ES-I3 (cell line): ENCODE measurements around the gene INMT.
"Not testable (repeated sequence)": the region's sequence is repeated elsewhere in the genome, so short reads cannot be mapped to it uniquely, and the experiment has no call there.

Experiments used
- H3K36me3 ChIP-seq: 2 replicates; pipeline ENCODE4 v1.6.1; 2013; ENCODE audit warnings: mild to moderate bottlenecking, low read length, control low read depth, moderate library complexity; ENCODE audit not compliant: insufficient read depth
- H3K4me1 ChIP-seq: 2 replicates; pipeline ENCODE4 v1.6.1; 2013; ENCODE audit warnings: mild to moderate bottlenecking, control low read depth, low read length; ENCODE audit not compliant: insufficient read depth
- H3K9ac ChIP-seq: 2 replicates; pipeline ENCODE4 v1.6.1; 2013; ENCODE audit warnings: low read depth, mild to moderate bottlenecking, low read length, moderate library complexity
- H3K9me3 ChIP-seq: 2 replicates; pipeline ENCODE4 v1.6.1; 2013; ENCODE audit warnings: mild to moderate bottlenecking, low read length, moderate library complexity; ENCODE audit not compliant: control insufficient read depth, insufficient read depth

Gene INMT

DNA sequence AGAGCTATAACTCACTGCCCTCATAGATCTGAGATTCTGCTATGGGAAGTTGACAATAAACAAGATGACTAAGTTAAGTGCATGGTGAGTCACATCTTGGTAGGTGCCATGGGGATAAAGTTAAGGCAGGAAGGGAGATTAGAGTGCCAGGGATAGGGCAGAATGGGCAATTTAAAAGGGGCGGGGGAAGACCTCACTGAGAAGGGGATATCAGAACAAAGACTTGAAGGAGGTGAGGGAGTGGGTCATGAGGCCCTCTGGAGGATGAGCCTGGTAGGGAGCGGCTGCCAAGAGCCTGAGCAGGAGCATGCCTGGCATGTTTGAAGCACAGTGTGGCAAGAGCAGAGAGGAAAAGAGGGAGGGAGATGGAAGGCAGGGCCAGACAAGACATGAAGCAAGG is 34.8 kb upstream of the INMT start:
- no peaks in the 10 kb centered on the region for H3K4me1 ChIP-seq
- peaks cover 7% of the 10 kb centered on the region; the same call in 1 of the 2 replicates for H3K9me3 ChIP-seq
- H3K9ac ChIP-seq: no peak overlapping the region
- H3K36me3 ChIP-seq: no peaks in the 10 kb centered on the region

DNA sequence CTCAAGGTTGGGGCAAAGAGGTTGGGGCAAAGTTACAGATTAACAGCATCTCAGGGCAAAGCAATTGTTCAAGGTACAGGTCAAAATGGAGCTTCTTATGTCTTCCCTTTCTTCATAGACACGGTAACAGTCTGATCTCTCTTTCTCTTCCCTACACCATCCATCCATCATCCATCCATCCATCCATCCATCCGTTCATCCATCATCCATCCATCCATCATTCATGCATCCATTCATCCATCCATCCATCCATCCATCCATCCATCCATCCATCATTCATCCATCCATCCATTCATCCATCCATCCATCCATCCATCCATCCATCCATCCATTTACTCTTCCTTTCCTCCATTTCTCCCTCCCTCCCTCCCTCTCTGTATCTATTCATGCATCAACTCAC is 32.5 kb upstream of the INMT start:
- H3K36me3 ChIP-seq, H3K9ac ChIP-seq, H3K4me1 ChIP-seq, H3K9me3 ChIP-seq: not testable (repeated sequence)

DNA sequence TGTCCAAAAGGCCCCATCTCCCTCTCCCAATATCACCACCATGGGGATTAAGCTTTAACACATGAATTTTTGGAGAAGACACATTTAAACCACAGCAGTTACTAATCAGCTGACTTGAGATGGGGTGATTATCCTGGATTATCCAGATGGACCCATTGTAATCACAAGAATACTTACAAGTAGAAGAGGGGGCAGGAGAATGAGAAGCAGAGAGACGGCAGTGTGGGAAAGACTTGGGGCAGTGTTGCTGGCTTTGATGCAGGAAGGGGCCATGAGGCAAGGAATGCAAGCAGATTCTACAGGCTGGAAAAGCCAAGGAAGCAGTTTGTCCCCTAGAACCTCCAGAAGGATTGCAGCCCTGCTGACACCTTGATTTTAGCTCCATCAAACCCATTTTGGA is 30.7 kb upstream of the INMT start:
- no peaks in the 10 kb centered on the region for H3K4me1 ChIP-seq
- H3K9ac ChIP-seq: no peak overlapping the region
- H3K36me3 ChIP-seq: no peaks in the 10 kb centered on the region
- H3K9me3 ChIP-seq: peaks cover 7% of the 10 kb centered on the region; the same call in 1 of the 2 replicates

DNA sequence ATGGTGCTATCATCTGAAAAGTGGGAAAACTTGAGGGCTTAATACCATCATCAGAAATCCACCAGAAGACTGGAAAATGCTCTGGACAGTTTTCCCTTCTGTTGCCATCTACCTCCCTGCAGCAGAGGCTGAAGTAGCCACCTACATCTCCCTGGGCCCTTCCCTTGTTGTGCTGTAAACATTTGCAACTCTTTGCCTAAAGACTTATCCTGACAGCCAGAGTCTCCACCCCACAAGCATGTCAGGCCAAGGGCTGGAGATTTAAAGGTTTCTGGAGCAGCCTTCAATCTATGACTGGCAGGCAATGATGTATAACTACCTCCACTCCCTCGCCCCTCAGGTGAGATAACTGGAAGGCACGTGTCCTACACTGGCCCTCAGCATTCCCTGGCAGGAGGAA is 29.7 kb upstream of the INMT start:
- Histone ChIP-seq H3K36me3 (no peaks in the 10 kb centered on the region), H3K9me3 (peaks cover 7% of the 10 kb centered on the region; the same call in 1 of the 2 replicates), H3K4me1 (peaks cover 7% of the 10 kb centered on the region; the same call in 1 of the 2 replicates), H3K9ac (no peak overlapping the region)

DNA sequence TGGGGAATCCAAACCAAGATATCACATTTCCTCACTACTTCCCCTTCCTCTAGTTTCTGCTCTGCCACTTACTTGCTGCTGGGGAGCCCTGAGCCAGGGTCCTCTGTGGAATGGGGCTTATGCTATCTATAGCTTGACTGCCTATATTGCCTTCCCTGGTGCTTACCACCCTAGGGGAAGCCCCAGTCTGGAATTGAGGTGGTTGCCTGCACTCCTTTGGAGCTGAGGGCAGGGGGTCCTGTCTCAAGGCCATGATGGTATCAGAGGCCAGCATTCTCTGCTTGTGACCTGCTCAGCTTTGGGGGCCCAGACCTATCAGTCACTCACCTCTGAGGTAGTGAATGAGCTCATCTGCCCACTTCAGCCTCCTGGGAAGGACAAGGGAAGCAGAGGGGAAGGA is 29.3 kb upstream of the INMT start:
- Histone ChIP-seq H3K36me3 (no peaks in the 10 kb centered on the region), H3K9me3 (peaks cover 7% of the 10 kb centered on the region; the same call in 1 of the 2 replicates), H3K9ac (no peak overlapping the region), H3K4me1 (peaks cover 10% of the 10 kb centered on the region; the same call in 1 of the 2 replicates)

DNA sequence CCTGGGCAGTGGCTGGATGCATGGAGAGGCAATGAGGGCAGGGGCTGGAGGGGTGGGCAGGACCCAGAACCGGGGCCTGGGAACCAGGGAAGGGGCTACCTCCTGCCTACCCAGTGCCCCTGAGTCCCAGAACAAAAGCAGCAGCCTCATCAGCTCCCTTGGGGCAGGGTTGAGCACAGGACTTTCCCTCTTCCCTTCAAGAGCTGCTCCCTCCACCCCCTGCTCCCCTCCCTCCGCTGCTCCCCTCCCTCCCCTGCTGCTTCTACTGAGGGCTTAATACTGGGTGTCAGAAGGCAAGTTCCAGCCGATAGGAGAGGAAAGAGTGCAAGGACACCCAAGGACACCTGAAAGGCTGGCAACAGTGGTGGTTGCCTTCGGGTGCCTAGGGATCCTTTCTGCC is 28.2 kb upstream of the INMT start:
- H3K4me1 ChIP-seq: peaks cover 10% of the 10 kb centered on the region; the same call in 1 of the 2 replicates
- no peak overlapping the region for H3K9ac ChIP-seq
- H3K36me3 ChIP-seq: no peaks in the 10 kb centered on the region
- H3K9me3 ChIP-seq: peaks cover 3% of the 10 kb centered on the region; the same call in 1 of the 2 replicates

DNA sequence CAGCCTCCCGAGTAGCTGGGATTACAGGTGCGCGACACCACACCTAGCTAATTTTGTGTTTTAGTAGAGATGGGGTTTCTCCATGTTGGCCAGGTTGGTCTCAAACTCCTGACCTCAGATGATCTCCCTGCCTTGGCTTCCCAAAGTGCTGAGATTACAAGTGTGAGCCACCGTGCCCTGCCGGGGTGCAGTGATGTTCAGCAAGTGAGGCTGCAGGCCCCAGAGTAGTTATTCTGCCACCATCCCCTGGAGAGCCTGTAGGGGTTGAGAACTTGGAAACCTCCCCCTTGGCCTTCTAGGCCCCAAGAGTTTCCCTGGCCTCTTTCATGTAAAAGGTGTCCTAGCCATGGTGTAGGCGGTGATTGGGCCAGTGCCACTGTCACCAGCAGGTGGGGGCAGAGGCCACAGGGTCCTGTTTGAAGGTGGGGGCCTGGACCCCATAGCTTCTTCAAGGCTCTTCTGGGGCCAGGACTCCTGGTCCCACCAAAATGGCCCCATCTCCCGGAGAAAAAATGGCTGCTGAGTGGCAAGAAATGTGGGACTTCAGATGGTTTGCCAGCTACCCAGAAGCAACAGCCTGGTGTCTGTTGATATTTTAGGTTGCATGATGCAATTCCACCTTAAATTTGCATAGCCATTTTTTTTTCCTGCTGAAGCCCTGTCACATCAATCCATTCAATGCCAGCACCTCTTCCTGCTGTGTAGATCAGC is 25.5 kb upstream of the INMT start:
- no peaks in the 10 kb centered on the region for H3K9me3 ChIP-seq
- H3K4me1 ChIP-seq: peaks cover 10% of the 10 kb centered on the region; the same call in 1 of the 2 replicates
- no peaks in the 10 kb centered on the region for H3K36me3 ChIP-seq
- no peak overlapping the region for H3K9ac ChIP-seq

DNA sequence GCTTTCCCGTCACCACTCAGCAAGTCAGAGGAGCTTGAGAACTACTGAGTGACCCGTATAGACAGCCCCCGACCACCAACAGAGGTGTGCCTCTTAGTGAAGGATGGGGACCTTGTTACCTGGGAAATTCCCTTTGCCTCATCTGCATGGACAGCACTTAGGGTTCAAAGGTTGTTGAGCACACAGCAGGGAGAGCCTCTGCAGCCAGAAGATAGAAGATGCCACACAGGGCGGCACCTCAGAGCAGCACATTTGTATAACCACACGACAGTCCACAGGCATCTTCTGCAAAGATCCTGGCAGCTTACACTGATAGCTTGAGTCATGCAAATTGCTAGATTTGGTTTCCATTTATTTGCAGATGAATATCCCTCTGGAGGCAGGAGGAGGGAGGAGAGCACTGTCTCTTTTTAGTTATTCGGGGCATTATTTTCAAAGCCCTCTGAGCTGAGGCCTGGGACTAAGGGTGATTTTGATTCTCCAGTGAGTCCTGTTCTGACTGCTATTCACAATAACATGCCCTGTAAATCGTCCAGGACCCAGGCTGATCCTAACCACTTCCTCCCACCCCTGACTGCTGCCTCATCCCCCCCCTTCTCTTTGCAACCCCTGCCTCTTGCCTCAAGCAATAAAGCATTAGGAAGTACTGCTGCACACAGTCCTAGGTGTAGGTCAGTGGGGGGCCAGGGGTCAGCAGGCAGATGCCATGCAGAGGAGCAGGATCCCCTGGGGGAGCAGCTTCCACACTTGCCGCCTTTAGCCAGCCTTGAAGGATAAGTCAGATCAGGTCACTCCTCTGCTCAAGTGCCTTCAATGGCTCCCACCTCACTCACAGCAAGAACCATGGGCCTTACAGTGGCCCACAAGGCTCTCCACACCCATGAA is 24.6 kb upstream of the INMT start:
- Histone ChIP-seq H3K36me3 (no peaks in the 10 kb centered on the region), H3K4me1 (peaks cover 10% of the 10 kb centered on the region; the same call in 1 of the 2 replicates), H3K9me3 (no peaks in the 10 kb centered on the region), H3K9ac (no peak overlapping the region)

DNA sequence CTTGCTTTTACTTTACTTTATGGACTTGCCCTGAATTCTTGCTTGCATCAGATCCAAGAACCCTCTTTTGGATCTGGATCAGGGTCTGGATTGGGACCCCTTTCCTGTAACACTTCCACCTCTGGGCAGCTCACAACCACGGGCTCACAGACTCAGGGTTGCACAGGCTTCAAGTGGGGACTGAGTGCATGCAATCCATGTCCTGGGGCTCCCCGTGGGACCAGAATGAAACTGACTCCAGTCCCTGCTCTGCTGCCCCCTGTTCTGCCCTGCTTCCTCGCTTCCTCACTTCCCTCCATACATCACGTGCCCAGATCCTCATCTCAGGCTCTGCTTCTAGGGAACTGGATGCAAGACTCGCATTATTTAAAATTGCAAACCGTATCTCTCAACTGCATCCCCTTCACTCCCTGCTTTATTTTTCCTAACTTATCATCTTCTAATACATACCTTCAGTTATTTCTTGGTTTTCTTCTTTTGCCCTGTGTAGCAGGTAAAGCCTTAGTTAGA is 23.3 kb upstream of the INMT start:
- Histone ChIP-seq H3K9me3 (no peaks in the 10 kb centered on the region), H3K36me3 (no peaks in the 10 kb centered on the region), H3K9ac (no peak overlapping the region), H3K4me1 (peaks cover 10% of the 10 kb centered on the region; the same call in 1 of the 2 replicates)

DNA sequence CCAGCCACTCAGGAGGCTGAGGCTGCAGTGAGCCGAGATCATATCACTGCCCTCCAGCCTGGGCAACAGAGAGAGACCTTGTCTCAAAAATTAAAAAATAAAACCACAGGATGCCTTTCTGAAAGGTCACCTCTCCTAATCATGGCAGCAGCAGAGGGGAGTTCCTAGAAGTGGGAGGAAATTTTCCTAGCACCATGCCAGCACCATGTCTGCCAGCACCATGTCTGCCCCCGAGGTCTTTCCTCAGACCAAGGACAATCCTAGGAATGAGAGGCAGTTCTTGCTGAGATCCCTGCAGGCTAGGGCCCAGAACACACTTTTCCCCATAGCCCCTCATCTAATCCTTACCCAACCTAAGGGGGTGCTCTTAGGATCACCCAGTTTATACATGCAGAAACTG is 22.3 kb upstream of the INMT start:
- Histone ChIP-seq H3K9me3 (no peaks in the 10 kb centered on the region), H3K36me3 (no peaks in the 10 kb centered on the region), H3K4me1 (peaks cover 10% of the 10 kb centered on the region; the same call in 1 of the 2 replicates), H3K9ac (no peak overlapping the region)

DNA sequence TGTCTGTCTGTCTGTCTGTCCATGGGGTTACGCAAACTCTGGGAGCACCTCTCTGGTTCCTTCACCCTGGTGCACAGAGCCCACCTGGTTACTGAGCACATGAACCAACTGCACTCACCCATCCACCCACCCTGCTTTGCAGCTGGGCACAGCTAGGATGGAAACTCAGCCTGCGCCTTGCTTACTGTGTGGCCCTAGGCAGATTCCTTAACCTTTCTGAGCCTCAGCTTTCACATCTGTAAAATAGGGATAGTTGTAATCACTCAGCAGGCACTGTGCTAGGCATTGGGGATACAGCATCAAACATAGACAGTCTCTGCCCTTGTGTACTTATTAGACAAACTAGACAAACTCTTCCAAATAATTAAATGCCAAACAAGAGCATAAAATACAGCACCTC is 21.8 kb upstream of the INMT start:
- Histone ChIP-seq H3K36me3 (no peaks in the 10 kb centered on the region), H3K9me3 (no peaks in the 10 kb centered on the region), H3K4me1 (peaks cover 10% of the 10 kb centered on the region; the same call in 1 of the 2 replicates), H3K9ac (no peak overlapping the region)

DNA sequence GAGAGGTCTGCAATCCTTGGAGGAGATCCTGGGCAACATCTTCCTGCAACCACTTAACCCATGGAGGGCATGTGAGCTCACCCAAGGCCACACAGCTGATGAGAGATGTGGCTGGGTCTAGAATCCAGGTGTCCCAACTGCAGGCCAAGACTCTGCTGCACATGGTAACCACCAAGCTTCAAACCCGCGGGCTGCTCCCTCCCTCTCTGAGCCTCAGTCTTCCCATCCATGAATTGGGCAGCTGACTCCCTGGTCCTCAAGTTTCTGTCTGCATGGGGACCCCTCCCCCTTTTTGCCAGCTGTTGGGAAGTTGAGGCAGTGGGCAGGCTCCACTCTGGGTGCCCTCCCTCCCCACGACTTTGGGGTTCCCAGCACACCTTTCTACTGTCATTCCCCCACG is 20.9 kb upstream of the INMT start:
- Histone ChIP-seq H3K4me1 (peaks cover 10% of the 10 kb centered on the region; the same call in 1 of the 2 replicates), H3K9me3 (no peaks in the 10 kb centered on the region), H3K9ac (no peak overlapping the region), H3K36me3 (no peaks in the 10 kb centered on the region)

DNA sequence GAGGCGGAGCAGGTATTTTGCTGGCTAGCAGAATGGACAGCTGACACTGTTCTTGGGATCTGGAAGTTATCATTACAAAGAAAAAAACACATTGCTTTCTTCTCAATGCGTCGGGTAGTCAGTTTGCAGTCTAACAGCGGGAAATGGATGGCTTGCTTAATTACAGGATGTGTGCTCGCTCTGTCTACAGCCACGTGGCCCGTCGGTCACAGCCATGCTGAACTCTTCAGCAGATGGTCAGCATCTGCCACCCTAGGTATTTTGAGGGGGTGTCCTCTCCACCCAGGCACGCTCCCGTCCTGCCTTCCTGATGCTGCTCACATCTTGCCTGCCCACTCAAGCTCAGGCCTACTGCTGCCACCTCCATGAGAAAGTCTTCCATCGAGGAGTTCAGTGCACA is 20.4 kb upstream of the INMT start:
- H3K36me3 ChIP-seq: no peaks in the 10 kb centered on the region
- H3K4me1 ChIP-seq: peaks cover 9% of the 10 kb centered on the region; the same call in 1 of the 2 replicates
- no peak overlapping the region for H3K9ac ChIP-seq
- H3K9me3 ChIP-seq: no peaks in the 10 kb centered on the region

DNA sequence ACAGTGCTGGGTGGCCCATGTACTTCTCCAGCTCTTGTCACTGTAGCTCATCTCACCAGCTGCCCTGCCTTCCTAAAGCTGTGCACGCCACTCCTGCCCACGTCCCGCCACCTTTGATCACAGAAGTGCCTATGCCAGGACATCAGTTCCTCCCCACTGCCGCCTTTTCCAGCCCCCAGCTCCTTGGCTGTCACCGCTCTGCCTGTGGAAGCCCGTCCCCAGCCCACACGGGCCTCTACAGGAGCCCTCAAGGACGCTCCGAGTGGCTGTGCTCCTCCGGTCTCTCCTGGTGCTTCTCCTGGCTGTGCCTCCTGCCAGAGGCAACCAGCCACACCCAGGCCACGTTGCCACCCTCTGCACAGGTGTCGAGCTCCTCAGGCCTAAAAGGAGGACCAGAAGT is 19.3 kb upstream of the INMT start:
- H3K9me3 ChIP-seq: no peaks in the 10 kb centered on the region
- H3K9ac ChIP-seq: no peak overlapping the region
- no peaks in the 10 kb centered on the region for H3K36me3 ChIP-seq
- no peaks in the 10 kb centered on the region; the same call in 1 of the 2 replicates for H3K4me1 ChIP-seq
